Stimulated activated CD8-positive, alpha-beta memory T cell treated with anti-CD3 and anti-CD28 coated beads, Interleukin-7, amount 100 ng/mL, for 48 hours (primary cell): ENCODE results near the gene ZNF329.

Experiments
- DNase-seq, 2 donors: peaks; one replicate each; pipeline ENCODE4 v3.0.0-alpha.2; 2020; ENCODE audit warnings: low read depth in 1 of 2; ENCODE audit errors: extremely low read depth in 1 of 2

Gene ZNF329

DNA sequence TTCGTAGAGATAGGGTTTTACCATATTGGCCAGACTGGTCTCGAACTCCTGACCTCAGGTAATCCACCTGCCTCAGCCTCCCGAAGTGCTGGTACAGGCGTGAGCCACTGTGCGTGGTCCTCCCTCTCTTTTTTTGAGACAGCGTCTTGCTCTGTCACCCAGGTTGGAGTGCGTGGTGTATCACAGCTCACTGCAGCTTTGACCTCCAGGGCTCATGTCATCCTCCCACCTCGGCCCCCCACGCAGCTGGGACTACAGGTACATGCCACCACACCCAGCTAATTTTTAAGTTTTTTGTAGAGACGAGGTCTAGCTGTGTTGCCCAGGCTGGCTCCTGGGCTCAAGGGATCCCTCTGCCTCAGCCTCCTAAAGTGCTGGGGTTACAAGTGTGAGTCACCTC is 70.8 kb downstream of the ZNF329 start:
- no peak for DNase-seq
